Lower leg skin (tissue), 3 donors: ENCODE measurements around the gene FAM53A.

Experiments used
- CTCF ChIP-seq, 3 donors: fragments of 450-650 bp; IDR thresholded peaks; one replicate each; pipeline ENCODE4 v1.5.1; 2016; ENCODE audit warnings: antibody characterized with exemption in 3 of 3, mild to moderate bottlenecking in 3 of 3, moderate library complexity in 2 of 3
- POLR2A ChIP-seq, 2 donors: fragments of 450-650 bp; IDR thresholded peaks; one replicate each; pipeline ENCODE4 v1.6.1; 2016 to 2017; ENCODE audit warnings: antibody characterized with exemption in 2 of 2, mild to moderate bottlenecking in 1 of 2, moderate library complexity in 1 of 2

GRCh38 chr4:1627417-1628313 lies 56.4 kb downstream of the FAM53A start:
- TF ChIP-seq CTCF (IDR thresholded peaks at IDR 0.05) (no peak), POLR2A (IDR thresholded peaks at IDR 0.05) (no peak)
